Occipital lobe (tissue), 2 donors: ENCODE measurements around the gene TBC1D22A. TPM values are rescaled to one million over a fixed set of nuclear protein-coding genes. Genes with fewer than 3 reads are reported as not detected.

Source experiments
- DNase-seq: peaks from one replicate; lab custom pipeline; 2025; lab: John Stamatoyannopoulos, UW
- total RNA-seq: library from RNA; depleted of rRNA; stranded (reverse); fragments of >200 nt; gene quantifications from one replicate; pipeline ENCODE4 v1.2.3, GENCODE V29; 2014

The TBC1D22A gene
- total RNA-seq, 1 donor from 2014 or later, result 4.5 TPM

DNA sequence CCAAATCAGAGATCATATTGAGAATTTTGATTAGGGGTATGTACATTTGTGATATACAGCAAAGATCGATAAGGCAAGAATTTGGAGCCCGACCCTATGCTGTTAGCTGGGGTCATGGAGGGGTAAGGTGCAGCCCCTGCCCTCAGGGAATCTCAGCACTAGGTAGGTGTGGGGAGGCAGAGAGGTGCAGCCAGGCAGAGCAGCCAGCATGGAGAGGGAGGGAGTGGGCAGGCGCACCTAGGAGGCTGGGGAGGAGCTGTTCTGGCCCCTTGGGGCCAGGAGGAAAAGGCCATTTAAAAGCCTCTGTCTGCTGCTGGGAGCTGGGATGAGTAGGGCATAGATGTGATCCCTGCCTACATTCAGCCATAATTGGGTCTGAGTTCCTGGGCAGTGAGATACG lies 293.0 kb downstream of the TBC1D22A start:
- no peak for DNase-seq

DNA sequence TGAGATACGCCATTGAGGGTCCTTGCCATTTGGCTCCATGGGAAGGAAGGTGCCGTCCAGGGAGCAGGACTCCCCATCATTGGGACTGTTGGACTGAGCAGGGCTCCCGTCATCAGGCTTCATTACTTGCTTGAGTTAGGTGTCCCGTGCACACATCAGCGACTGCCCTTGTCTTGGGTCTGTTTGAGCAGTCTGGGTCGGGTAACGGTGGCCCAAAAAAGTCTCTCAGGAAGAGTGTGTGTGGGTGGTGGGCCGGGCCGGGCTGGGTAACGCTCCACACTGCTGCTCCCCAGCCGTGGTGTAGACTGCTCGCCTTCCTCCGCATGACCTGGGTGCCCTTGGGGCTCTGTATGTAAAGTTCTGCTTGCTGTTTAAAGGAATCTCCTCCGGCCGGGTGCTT lies 293.5 kb downstream of the TBC1D22A start:
- no peak for DNase-seq

GRCh38 chr22:47056361-47056760 lies 293.9 kb downstream of the TBC1D22A start:
- no peak for DNase-seq

- no peak for DNase-seq
Observed at GRCh38 chr22:47056776-47057470, 294.5 kb downstream of the TBC1D22A start.

DNA sequence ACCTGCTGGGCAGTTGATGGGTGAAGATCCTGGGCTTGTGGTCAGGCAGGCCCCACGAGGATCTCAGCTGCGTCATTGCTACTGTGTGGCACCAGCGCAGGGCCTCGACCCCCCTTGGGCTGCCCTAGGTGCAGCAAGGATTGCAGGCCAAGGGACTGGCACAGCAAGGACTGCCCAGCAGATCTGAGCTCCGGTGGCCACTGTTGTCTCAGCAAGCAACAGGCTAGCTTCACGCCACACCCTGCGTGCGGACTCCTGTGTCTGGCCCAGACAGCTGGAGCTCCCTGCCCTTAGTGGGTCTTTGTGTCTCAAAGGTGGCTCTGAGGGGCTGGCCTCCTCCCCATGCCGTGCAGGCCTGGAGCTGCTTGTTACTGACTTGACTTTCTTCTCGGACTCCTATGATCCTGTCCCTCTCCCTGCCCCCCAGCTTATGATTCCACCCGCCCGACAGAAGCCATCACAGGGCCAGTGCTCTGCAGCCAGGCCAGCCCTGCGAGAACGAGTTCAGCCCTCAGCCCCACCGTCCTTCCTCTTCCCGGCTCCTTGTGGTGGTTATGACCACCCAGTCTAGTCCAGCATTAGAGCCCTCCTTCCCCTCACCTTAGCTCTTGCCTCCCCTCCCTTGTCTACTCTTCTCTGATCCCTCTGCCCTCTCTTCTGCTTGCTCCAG lies 295.6 kb downstream of the TBC1D22A start:
- DNase-seq, result no peak

GRCh38 chr22:47059076-47059475 lies 296.6 kb downstream of the TBC1D22A start:
- no peak for DNase-seq

- DNase-seq, result no peak
Observed at GRCh38 chr22:47059701-47060161, 297.3 kb downstream of the TBC1D22A start.

DNA sequence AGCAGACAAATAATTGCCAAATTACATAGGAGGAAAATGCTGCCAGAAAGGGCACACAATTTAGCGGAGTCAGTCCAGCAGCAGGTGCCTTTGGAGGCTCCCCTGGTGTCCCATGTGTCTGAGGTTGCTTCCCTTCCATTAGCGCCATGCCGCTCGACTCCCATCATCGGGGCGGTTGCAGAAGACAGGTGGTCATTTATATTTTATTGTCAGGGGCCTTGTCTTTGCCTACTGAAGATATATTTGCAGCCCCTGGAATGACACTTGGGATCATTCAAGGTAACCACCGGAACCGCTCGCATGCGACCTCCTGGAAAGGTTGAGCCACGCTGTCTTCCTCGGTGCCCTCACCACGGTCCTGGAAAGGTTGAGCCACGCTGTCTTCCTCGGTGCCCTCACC lies 298.3 kb downstream of the TBC1D22A start:
- no peak for DNase-seq

GRCh38 chr22:47061226-47061625 lies 298.8 kb downstream of the TBC1D22A start:
- no peak for DNase-seq

GRCh38 chr22:47062126-47062525 lies 299.7 kb downstream of the TBC1D22A start:
- no peak for DNase-seq

- no peak for DNase-seq
Observed at GRCh38 chr22:47063071-47063509, 300.6 kb downstream of the TBC1D22A start.

DNA sequence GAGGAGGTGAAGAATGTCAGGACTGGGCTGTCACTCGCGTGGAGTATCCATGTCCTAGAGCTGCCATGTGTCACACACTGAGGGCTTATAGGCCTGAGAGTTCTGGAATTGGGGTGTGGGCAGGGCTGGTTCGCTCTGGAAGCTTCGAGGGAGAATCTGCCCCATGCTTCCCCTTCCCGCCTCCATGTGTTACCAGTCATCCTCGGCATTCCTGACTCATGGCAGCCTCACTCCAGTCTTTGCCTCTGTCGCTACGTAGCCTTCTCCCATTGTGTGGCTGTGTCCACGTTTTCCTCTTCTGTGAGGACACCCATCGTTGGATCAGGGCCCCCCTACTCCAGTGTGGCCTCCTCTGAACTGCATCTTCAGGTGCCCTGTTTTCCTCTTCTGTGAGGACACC lies 301.2 kb downstream of the TBC1D22A start:
- no peak for DNase-seq

- DNase-seq, result no peak
Observed at GRCh38 chr22:47064016-47064415, 301.6 kb downstream of the TBC1D22A start.

GRCh38 chr22:47064416-47064815 lies 302.0 kb downstream of the TBC1D22A start:
- no peak for DNase-seq

DNA sequence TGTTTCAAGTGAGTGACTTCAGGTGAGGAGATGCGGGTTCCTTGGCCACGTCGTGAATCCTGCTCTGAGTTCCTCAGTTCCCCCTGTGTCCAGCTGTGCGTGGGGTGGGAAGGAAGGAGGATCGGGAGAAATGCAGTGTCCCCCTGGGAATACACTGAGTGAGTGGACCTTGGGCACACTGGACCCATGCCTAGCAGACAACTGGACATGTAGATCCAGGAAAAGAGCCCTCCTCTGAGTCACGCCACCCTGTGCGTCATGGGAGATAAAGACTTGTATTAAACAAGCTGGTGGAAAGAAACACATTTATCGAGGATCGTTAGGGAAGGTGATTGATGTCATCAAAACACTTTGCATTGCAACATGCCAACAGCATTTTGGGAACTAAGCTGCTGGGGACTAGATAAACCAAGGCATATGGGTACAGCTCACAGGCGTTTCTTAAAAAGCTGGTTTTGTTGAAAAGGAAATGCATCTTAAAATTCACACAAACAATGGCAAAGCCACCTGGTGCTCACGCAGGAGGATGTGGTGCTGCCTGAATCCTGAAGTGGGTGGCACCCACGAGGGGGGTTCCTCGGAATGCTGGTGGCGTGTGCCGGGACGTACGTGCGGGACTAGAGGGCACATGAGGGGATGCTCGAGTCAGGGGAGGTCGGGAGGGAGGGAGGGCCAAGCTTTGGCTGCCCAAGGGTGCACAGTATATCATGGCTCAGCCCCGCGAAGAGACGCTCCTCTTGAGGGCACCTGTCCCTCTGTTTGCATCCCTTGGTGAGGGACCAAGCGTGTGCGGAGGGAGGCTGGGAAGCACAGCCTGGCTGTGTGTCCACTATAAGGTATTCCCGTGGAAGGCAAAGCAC lies 303.5 kb downstream of the TBC1D22A start:
- DNase-seq, result no peak

GRCh38 chr22:47066616-47066905 lies 304.1 kb downstream of the TBC1D22A start:
- no peak for DNase-seq

DNA sequence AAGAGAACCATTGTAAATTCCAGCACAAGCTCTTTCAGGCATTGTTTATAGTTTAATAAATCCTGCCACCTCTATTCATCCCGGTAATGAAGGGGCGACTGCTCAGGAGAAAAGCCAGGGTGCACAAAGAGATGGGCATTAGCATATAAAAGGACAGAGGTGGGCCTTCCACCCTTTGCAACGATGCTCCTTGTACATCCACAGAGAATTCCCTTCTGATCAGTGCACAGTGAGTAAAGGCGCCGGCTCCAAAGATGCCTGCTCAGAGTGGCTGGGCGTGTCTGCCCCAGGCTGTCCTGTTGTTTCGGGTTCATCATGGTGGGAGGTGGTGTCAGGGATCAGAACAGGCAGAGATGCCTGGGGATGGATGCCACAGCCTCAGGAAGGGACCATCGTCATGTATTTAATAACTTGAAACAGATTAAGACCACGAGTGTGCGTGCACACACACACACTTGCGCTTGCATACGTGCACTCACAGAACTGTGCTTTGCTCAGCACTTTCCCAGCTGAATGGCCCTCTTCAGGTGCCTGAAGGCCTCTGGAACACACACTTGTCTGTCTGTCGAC lies 305.0 kb downstream of the TBC1D22A start:
- no peak for DNase-seq

DNA sequence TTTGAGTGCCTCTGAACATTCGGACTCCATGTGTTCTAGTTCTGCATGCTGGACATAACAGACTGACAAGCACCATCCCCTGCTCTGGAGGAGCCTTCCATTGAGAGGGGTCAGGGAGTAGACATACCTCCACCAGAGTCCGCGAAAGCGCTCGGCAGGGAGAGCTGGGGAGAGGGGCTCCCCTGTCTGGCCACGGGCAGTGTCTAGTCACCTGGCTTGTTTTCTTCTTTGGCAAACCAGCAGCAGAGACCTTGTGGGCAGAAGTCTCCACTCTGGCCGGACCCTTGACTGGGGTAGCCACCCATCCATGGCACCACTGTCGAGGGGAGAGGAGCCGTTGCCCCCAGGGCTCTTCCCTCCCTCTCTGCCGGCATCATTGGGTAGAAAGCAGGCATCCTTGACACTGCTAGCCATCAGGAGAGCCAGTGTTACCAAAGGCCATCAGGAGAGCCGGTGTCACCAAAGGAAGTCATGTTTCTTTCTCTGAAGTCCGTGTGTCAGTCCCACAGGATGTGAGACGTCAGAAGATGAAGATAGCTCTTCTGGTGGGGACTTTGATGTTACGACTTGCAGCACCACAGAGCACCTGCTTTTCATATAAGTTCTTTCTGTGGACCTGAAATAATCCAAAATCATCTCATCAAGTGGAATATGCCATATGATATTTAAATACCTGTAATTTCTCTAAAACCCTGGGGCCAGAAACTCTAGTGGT lies 305.6 kb downstream of the TBC1D22A start:
- DNase-seq, result no peak

DNA sequence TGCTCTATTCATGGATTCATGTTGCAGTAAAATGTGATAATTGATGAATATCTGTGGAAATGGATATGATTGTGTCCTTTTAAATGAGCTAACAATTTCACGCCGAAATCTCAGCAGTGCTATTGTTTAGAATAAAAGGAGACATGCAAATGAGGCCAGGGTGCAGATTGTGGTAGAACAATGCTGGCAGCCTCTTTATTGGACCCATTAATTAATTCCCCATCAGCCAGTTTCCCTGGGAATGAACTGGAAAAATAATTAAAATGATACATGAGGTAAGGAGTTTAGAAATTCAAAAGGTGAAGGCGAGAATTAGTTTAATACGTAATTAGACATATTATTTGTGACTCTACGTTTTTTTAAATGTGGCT lies 306.2 kb downstream of the TBC1D22A start:
- no peak for DNase-seq

DNA sequence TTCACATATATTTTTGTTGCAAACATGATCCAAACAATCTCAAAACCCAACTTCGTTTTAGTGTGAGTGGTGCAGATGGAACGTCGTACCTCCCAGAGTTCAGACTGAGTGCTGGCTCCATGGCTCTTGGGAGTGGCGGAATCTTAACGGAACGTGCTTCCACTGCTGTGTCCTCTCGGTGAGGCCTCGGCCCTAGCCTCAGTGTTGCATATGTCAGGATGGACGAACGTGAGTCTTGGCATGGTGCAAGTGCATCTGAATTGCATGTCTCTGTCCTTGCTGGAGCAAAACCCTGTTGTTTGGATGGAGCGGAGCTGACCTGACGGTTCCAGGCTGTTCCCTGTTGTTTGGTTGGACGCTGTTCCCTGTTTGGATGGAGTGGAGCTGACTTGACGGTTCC lies 306.8 kb downstream of the TBC1D22A start:
- no peak for DNase-seq

DNA sequence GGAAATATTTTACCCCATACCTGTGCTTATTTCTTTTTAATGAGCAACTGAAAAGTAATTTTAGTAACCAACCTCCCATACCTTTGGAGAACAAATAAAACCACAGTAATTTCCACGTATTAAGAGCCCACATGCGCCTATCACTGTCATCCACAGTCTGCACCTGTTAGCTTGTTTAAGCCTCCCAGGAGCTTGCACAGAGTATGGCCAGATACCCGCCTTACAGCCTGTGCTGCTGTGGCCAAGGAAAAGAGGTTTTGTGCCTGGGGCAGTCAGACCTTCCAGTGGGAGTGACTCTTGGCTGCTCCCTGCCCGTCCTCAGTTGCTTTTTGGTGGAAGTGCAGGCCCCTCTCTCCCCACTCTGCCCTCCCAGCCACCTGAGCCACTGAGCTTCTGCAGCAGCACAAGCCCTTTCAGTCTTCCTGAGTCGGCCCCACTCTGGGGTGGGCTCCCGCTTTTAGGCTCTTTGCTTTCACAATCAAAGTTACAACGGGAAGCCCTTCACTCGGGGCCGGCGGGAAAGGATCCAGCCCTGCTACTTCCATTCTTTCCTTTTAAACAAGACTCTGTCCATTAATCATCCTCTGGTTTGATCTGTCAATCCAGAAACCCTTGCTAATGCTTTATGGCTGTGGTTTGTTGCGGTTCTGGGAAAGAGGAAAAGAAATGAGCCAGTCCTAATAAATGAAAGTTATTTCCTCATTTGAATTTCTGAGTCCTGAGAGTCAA lies 308.8 kb downstream of the TBC1D22A start:
- no peak for DNase-seq
